Muscle layer of colon (tissue), 2 donors: ENCODE measurements around the gene UMAD1.
"Not testable (repeated sequence)": the region's sequence is repeated elsewhere in the genome, so short reads cannot be mapped to it uniquely, and the experiment has no call there.

ENCODE experiments used
- H3K27ac ChIP-seq: one replicate; pipeline ENCODE4 v1.7.0; 2013; ENCODE audit warnings: low read depth, mild to moderate bottlenecking, low read length, moderate library complexity
- H3K27me3 ChIP-seq, 2 donors: one replicate each; pipeline ENCODE4 v1.7.0; 2013; ENCODE audit warnings: low read length in 2 of 2, mild to moderate bottlenecking in 2 of 2; ENCODE audit not compliant: insufficient read depth in 2 of 2, control insufficient read depth in 1 of 2
- H3K36me3 ChIP-seq: one replicate; pipeline ENCODE4 v1.7.0; 2013; ENCODE audit warnings: mild to moderate bottlenecking, low read length; ENCODE audit not compliant: insufficient read depth
- H3K4me1 ChIP-seq: one replicate; pipeline ENCODE4 v1.7.0; 2013; ENCODE audit warnings: mild to moderate bottlenecking, low read length; ENCODE audit not compliant: insufficient read depth
- H3K4me3 ChIP-seq, 2 donors: one replicate each; pipeline ENCODE4 v1.7.0; 2013; ENCODE audit warnings: low read length in 2 of 2, low read depth in 1 of 2, mild to moderate bottlenecking in 1 of 2, moderate library complexity in 1 of 2
- H3K9ac ChIP-seq: one replicate; pipeline ENCODE4 v1.7.0; 2013; ENCODE audit warnings: low read length
- H3K9me3 ChIP-seq: one replicate; pipeline ENCODE4 v1.7.0; 2013; ENCODE audit warnings: mild to moderate bottlenecking, low read length
- donor health status: abdominal sarcoma.
- donor health status: Adenocarcinoma of cecum.

Gene UMAD1

DNA sequence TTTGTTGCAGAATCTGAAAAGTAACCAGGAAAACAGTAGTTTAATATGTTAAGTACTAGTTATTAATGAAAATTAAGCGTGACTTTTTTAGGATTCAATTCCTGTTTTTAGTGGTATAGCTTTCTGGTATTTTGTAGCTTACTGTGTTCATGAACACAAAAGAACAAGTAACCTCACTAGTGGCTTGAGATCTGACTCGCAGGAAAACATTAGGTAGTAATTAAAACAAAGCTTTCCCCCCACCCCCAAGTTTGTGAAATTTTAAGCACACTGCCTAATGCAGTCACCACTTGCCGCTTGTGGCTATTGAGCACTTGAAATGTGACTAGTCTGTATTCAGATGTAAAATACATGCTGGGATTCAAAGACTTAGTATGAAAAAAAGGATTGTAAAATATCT is 180.4 kb downstream of the UMAD1 start:
- no peak overlapping the region for H3K27ac ChIP-seq
- H3K36me3 ChIP-seq, result no peaks in the 10 kb centered on the region
- H3K9ac ChIP-seq, result no peak overlapping the region
- H3K4me1 ChIP-seq, result no peaks in the 10 kb centered on the region
- H3K27me3 ChIP-seq, result no peaks in the 10 kb centered on the region
- H3K9me3 ChIP-seq, result no peaks in the 10 kb centered on the region
- H3K4me3 ChIP-seq, result no peak overlapping the region

DNA sequence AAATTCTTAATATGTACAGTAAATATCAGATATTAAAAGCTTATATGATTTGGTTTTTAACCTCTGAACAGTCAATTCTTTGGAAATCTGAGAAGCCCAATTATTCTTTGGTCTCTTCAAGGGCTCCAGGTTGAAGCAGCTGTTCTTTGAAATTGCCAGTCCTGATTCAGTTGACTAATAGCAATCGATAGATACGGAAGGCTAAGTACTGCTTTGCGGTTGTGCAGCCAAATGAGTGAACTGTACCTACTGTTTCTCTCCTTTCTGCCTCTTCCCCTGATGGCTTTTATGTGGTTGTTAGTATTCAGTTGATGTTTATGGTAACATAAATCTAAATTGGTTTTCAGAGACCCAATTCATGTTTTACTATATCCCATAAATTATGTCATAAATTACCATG is 181.0 kb downstream of the UMAD1 start:
- H3K27ac ChIP-seq, result no peak overlapping the region
- H3K4me3 ChIP-seq, result no peak overlapping the region
- no peak overlapping the region for H3K9ac ChIP-seq
- no peaks in the 10 kb centered on the region for H3K27me3 ChIP-seq
- no peaks in the 10 kb centered on the region for H3K9me3 ChIP-seq
- no peaks in the 10 kb centered on the region for H3K36me3 ChIP-seq
- no peaks in the 10 kb centered on the region for H3K4me1 ChIP-seq

DNA sequence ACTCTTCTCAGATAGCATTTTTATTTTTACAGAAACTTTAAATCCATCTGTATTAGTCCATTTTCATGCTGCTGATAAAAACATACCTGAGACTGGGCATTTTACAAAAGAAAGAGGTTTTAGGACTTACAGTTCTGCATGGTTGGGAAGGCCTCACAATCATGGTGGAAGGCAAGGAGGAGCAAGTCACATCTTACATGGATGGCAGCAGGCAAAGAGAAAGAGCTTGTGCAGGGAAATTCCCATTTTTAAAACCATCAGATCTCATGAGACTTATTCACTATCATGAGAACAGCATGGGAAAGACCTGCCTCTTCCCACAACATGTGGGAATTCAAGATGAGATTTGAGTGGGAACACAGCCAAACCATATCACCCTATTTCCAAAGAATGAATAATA is 184.7 kb downstream of the UMAD1 start:
- not testable (repeated sequence) for H3K36me3 ChIP-seq, H3K27me3 ChIP-seq, H3K4me1 ChIP-seq, H3K9ac ChIP-seq, H3K9me3 ChIP-seq, H3K4me3 ChIP-seq, H3K27ac ChIP-seq

DNA sequence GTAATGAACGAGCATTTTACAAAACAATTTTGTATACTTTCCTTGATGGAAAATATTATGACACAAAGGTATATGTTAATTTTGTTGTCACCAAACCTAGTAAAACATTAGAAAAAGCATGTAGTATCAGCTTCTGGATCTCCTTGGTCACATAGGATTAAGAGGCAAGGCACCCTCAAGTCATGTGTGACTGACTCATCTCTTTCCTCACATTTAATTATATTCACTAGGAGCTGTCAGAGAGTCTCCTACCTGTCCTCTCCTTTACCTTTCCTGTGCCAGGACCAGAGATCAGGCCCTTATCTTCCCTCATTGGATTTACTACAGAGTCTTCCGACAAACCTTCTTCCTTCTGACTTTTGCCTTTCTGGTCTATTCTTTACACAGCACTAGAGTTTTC is 189.1 kb downstream of the UMAD1 start:
- Histone ChIP-seq H3K4me1 (no peaks in the 10 kb centered on the region), H3K27me3 (no peaks in the 10 kb centered on the region), H3K9ac (no peak overlapping the region), H3K36me3 (no peaks in the 10 kb centered on the region), H3K9me3 (no peaks in the 10 kb centered on the region), H3K4me3 (no peak overlapping the region), H3K27ac (no peak overlapping the region)

DNA sequence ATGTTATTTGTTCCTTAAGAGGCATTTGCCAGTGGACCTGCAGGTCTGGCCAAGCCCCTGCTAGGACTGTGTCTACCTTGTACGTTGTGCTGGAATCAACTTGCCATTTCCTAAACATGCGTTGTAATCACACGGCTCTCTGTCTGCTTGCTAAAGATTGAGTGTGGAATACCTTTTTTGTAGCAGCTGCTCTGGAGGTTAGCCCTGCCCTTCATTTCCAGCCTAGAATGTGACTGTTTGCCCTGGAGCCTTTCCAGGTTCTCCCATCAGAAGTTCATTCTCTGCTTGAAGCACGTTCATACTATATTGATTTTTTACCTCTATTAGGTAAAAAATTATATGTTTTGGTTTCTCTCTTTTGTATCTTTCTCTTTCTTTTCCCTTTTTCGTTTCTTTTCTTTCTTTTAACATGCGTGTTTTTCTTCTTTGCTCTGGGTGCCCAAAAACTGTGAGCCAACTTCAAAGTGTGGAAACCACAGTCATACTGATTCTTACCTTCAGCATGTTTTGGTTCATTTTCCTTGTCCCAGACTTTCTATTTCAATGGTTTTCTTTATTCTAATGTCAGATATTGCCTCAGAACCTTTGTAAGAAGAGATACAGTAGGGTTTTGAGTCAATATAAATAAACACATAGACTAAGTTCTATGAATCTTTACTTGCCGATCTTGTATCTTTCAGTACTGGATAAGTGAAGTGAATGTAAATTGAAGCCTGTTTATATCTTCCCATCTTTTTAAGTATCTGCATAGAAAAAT is 189.7 kb downstream of the UMAD1 start:
- no peaks in the 10 kb centered on the region for H3K36me3 ChIP-seq
- no peaks in the 10 kb centered on the region for H3K4me1 ChIP-seq
- no peak overlapping the region for H3K4me3 ChIP-seq
- no peak overlapping the region for H3K27ac ChIP-seq
- no peaks in the 10 kb centered on the region for H3K9me3 ChIP-seq
- H3K9ac ChIP-seq, result no peak overlapping the region
- H3K27me3 ChIP-seq, result no peaks in the 10 kb centered on the region

DNA sequence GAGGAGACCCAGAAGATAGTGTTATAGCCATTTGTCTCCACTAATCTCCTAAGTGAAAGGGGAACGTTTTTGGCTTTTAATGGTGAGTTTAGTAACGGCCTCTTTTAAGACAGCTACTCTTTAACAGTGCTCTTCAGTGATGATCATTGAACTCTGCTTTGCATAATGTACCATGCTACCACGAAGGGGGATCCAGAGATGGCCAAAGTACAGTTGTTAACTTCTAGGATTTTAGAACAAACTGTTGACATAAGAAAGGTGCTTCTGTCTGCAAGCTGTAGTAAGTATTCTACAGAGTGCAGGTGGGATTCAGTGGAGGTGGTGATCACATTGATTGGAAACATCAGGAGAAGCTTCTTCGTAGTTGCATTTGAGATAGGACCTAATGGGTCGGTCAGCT is 192.0 kb downstream of the UMAD1 start:
- Histone ChIP-seq H3K4me3 (no peak overlapping the region), H3K36me3 (no peaks in the 10 kb centered on the region), H3K27ac (no peak overlapping the region)

DNA sequence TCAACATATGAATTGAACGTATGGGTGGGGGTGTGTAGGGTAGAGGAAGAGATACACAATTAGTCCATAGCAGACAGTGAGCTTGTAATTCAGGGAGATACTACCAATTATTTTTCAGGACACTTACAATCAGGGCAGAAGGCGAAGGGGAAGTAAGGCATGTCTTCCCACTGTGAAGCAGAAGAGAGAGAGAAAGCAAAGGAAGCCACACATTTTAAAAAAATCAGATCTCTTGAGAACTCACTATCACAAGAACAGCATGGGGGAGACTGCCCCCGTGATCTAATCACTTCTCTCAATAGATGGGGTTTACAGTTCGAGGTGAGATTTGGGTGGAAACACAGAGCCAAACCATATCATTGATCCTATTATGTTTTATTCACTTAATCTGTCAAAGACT is 194.2 kb downstream of the UMAD1 start:
- H3K36me3 ChIP-seq, result no peaks in the 10 kb centered on the region
- H3K4me3 ChIP-seq, result no peak overlapping the region
- no peaks in the 10 kb centered on the region for H3K27me3 ChIP-seq
- H3K9ac ChIP-seq, result no peak overlapping the region
- H3K4me1 ChIP-seq, result no peaks in the 10 kb centered on the region
- no peaks in the 10 kb centered on the region for H3K9me3 ChIP-seq
- no peak overlapping the region for H3K27ac ChIP-seq

More for the DNA sequence above, 192.0 kb downstream of the UMAD1 start:
- Histone ChIP-seq H3K9me3 (no peaks in the 10 kb centered on the region), H3K9ac (no peak overlapping the region), H3K27me3 (no peaks in the 10 kb centered on the region), H3K4me1 (no peaks in the 10 kb centered on the region)

DNA sequence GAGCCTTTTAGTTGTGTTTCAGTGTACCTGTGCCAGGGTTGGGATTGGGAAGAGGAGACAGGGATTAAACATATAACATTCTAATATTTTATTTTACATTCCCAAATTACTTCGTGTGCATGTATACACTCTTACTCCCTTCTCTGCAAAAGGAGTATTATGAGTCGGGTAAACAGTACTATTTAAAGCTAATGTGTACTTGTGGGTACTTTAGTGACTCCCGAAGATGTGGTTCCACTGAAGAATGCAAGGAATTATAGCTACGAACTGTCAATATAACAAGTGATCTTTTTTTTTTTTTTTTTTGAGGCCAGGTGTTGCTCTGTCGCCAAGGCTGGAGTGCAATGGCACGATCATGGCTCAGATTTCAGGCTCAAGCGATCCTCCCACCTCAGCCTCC is 200.5 kb downstream of the UMAD1 start:
- H3K4me3 ChIP-seq, result no peak overlapping the region
- H3K9me3 ChIP-seq, result no peaks in the 10 kb centered on the region
- H3K4me1 ChIP-seq, result no peaks in the 10 kb centered on the region
- H3K27me3 ChIP-seq, result no peaks in the 10 kb centered on the region
- H3K36me3 ChIP-seq, result no peaks in the 10 kb centered on the region
- no peak overlapping the region for H3K9ac ChIP-seq
- no peak overlapping the region for H3K27ac ChIP-seq

DNA sequence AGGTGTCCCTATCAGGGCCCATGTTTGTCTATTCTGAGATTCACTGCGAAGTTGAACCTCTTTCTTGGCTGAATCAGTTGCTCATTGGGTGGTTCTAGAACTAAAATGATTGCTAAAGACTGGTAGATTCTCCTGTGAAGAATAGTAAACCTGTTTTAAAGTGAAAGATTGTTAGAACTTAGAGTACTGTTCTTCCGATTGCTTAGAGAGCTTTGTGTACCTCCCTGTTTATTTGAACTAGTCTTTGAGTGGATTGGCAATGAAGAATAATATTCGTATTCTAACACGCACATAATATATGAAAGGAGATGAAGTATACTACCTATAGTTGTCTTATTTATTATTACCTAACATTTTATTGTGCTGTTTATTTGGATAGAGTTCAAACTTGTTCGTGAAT is 202.7 kb downstream of the UMAD1 start:
- H3K4me1 ChIP-seq, result no peaks in the 10 kb centered on the region
- no peaks in the 10 kb centered on the region for H3K36me3 ChIP-seq
- H3K27me3 ChIP-seq, result no peaks in the 10 kb centered on the region
- H3K9ac ChIP-seq, result no peak overlapping the region
- no peak overlapping the region for H3K4me3 ChIP-seq
- no peaks in the 10 kb centered on the region for H3K9me3 ChIP-seq
- H3K27ac ChIP-seq, result no peak overlapping the region

DNA sequence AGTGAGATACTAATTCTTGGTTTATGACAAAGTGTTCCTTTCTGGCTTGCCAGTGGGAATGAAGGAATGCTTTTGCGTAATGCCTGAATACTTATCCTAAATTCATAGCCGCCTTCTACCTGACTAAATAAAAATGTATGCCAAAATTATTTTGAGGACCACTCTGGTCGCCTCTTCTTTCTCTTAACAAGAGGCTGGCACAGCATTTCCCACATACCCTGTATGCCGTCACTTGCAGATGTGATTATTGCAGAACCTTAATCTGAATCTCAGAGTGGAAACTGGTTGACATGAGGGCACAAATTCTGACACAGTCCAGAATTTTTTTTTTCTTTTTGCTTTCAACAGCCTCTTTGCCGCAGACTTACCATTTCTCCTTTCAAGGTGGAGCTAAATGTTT is 203.4 kb downstream of the UMAD1 start:
- H3K36me3 ChIP-seq, result no peaks in the 10 kb centered on the region
- no peaks in the 10 kb centered on the region for H3K9me3 ChIP-seq
- no peak overlapping the region for H3K27ac ChIP-seq
- no peaks in the 10 kb centered on the region for H3K4me1 ChIP-seq
- no peaks in the 10 kb centered on the region for H3K27me3 ChIP-seq
- H3K9ac ChIP-seq, result no peak overlapping the region
- no peak overlapping the region for H3K4me3 ChIP-seq

DNA sequence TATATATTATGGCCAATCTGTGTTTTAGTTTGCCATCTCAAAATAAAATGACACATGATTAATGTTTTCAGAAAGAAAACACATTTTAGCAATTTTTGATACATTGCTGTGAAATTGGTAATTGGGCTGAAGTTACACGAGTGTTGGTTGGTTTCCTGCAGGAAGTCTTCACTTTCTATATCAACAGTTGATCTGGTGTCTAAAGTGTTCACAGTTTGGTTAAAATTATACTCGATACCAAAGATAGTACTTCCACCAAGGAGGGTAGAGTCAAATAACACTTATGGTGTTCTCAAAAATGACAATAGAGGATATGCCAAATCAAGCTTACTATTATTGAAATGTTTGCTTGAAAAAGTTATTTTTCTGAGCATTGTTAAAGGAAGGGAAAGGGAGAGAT is 207.7 kb downstream of the UMAD1 start:
- Histone ChIP-seq H3K4me1 (no peaks in the 10 kb centered on the region), H3K9me3 (no peaks in the 10 kb centered on the region), H3K36me3 (no peaks in the 10 kb centered on the region), H3K27me3 (no peaks in the 10 kb centered on the region), H3K4me3 (no peak overlapping the region), H3K9ac (no peak overlapping the region), H3K27ac (no peak overlapping the region)

DNA sequence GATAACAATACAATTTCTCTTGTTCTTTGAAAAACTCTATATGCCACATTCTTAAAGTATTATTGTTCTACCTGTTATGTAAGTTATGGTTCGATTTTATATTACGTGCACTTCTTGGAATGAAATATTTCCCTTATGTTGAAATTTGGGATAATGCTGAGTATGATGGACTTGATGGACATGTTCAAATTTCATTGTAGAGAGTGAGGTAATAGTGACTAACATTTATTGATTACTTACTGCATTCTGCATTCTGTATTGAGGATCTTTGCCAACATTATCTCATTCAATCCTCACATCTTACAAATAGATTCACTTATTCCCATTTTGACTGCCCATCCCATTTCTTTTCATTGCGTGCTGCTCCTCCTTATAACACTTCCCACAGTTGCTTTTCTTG is 208.3 kb downstream of the UMAD1 start:
- Histone ChIP-seq H3K9me3 (no peaks in the 10 kb centered on the region), H3K9ac (no peak overlapping the region), H3K4me1 (no peaks in the 10 kb centered on the region), H3K36me3 (no peaks in the 10 kb centered on the region), H3K27me3 (no peaks in the 10 kb centered on the region), H3K4me3 (no peak overlapping the region), H3K27ac (no peak overlapping the region)
